Large intestine (tissue), 3 donors: ENCODE results near the gene AGAP1. TPM values are rescaled to one million over a fixed set of nuclear protein-coding genes. Genes with fewer than 3 reads are reported as not detected.
"Not testable (repeated sequence)": the region's sequence is repeated elsewhere in the genome, so short reads cannot be mapped to it uniquely, and the experiment has no call there.

ENCODE experiments used
- DNase-seq, 2 donors: peaks; one replicate each; pipeline versions ENCODE4 v3.0.0 to v3.0.0-alpha.2; 2013
- H3K27ac ChIP-seq: one replicate; pipeline ENCODE4 v1.5.1; 2013; ENCODE audit warnings: low read length
- H3K27me3 ChIP-seq: 2 replicates; pipeline ENCODE4 v1.6.1; 2013; ENCODE audit warnings: low read length; ENCODE audit not compliant: control insufficient read depth, insufficient read depth
- H3K36me3 ChIP-seq: 2 replicates; pipeline ENCODE4 v1.6.1; 2013; ENCODE audit warnings: low read length; ENCODE audit not compliant: control insufficient read depth, insufficient read depth
- H3K4me1 ChIP-seq: one replicate; pipeline ENCODE4 v1.6.1; 2013; ENCODE audit warnings: low read length; ENCODE audit not compliant: control insufficient read depth, insufficient read depth
- H3K4me3 ChIP-seq: one replicate; pipeline ENCODE4 v1.5.1; 2013; ENCODE audit warnings: low read length
- H3K9me3 ChIP-seq: one replicate; pipeline ENCODE4 v1.6.1; 2013; ENCODE audit warnings: mild to moderate bottlenecking, low read depth, low read length, moderate library complexity; ENCODE audit not compliant: control insufficient read depth
- WGBS: methylation state at CpG from one replicate; pipeline ENCODE4 v1.1.5; 2013; ENCODE audit warnings: low lambda C conversion rate; ENCODE audit not compliant: insufficient coverage; 5-methylcytosine and 5-hydroxymethylcytosine counted together
- polyA plus RNA-seq: library from polyadenylated mRNA; unstranded; fragments of 120-200 nt; gene quantifications from one replicate; pipeline ENCODE4 v1.2.1, GENCODE V29; 2013

The AGAP1 gene
- polyA plus RNA-seq, 1 donor = 18.0 TPM

DNA sequence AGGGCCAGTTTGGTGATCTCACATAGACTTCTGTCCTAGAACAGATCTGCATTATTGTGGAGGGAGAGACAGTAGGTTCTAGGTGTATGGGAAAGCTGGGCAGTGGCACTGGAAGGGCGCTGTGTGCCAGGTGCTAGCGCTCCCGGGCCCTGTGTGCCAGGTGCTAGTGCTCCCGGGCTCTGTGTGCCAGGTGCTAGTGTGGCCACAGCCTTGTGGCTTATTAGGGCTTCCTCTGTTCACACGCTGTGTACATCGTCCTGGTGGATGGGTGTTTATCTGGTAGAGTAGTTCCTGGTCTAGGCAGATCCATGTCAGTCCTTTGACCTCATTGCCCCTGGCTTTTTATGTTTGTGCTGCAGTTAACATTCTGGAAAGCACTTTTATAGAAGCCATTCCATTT lies 263.4 kb downstream of the AGAP1 start:
- Histone ChIP-seq H3K27ac (no peak overlapping the region), H3K27me3 (no peaks in the 10 kb centered on the region), H3K4me3 (no peak overlapping the region), H3K9me3 (no peaks in the 10 kb centered on the region), H3K36me3 (peaks cover 25% of the 10 kb centered on the region), H3K4me1 (no peaks in the 10 kb centered on the region)
- WGBS = no CpG with 5 or more reads among the region's 6 CpGs
- no peak for DNase-seq

DNA sequence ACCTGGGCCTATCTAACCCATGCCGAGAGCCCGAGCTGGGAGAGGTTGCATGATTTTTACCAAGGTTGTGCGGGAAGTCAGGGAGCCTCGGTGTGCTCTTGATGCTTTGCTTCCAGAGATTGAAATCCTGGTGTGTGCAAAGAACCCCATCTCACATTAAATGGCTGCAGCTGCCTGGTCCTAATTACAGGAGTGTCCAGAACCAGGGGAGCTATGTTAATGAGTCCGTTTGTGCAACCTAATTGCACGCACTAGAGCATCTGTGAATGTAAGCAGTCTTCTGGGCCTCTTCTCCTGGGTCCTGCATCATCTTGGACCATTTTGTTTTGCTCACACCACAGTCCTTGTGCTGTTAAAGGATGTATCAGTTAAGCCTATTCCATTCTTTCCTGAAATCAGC lies 263.8 kb downstream of the AGAP1 start:
- WGBS = 100% methylated on average over 1 of the region's 6 CpGs

DNA sequence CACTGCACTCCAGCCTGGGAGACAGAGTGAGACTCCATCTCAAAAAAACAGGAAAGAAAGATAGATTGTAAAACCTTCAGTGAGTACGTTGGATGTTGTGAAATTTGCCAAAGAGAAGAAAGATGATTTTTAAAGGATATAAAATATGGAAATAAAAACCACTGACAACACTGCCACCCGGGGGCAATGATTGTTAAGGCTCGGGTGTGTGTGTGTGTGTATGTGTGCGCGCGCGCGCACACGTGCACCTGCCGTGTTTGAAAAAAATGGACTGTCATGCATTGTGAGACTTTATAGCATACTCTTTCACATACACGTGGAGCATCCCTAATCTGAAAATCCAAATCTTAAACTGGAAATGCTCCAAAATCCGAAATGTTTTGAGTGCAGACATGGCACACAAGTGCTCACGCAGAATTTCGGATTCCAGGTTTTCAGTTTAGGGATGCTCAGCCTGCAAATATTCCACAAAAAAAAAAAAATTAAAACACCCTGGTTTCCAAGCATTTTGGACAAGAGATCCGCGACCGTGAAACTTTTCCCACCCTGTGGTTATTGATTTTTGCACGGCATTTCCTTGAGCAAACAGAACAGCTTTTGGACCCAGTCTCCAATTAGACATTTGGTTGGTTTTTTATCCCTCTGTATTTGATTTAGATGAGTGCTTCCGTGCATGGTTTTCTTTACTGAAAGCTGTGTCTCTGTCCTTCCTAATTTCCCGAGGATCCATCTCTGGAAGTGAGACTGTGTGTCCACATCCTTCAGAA lies 269.2 kb downstream of the AGAP1 start:
- DNase-seq = no peak
- H3K4me1 ChIP-seq = peaks cover 4% of the 10 kb centered on the region
- 71% methylated on average over 4 of the region's 20 CpGs for WGBS
- no peak overlapping the region for H3K4me3 ChIP-seq
- H3K27me3 ChIP-seq = no peaks in the 10 kb centered on the region
- H3K27ac ChIP-seq = no peak overlapping the region
- H3K36me3 ChIP-seq = peaks cover 29% of the 10 kb centered on the region
- no peaks in the 10 kb centered on the region for H3K9me3 ChIP-seq

More for the DNA sequence above, 263.8 kb downstream of the AGAP1 start:
- DNase-seq = no peak
- Histone ChIP-seq H3K9me3 (no peaks in the 10 kb centered on the region), H3K4me1 (no peaks in the 10 kb centered on the region), H3K27me3 (no peaks in the 10 kb centered on the region), H3K36me3 (peaks cover 25% of the 10 kb centered on the region), H3K4me3 (no peak overlapping the region), H3K27ac (no peak overlapping the region)

DNA sequence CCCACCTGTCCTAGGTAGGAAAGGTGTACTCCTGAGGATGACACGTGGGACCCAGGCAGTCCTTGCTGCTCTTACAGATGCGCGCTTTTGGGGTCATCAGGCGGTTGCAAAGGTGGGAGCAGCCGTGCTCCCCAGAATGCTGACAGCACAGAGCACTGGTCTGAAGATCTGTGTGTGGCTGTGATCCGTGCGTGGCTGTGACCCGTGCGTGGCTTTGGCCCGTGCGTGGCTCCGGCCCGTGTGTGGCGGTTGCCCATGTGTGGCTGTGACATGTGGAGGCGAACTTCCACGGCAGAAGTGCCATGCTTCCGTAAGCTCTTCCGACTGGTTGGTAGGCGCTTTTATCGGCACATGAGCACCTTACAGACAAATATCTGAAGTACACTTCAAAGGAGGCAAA lies 270.0 kb downstream of the AGAP1 start:
- no peak overlapping the region for H3K4me3 ChIP-seq
- WGBS = no CpG with 5 or more reads among the region's 20 CpGs
- H3K36me3 ChIP-seq = peaks cover 26% of the 10 kb centered on the region
- H3K4me1 ChIP-seq = peaks cover 4% of the 10 kb centered on the region
- no peaks in the 10 kb centered on the region for H3K9me3 ChIP-seq
- no peak for DNase-seq
- no peaks in the 10 kb centered on the region for H3K27me3 ChIP-seq
- H3K27ac ChIP-seq = no peak overlapping the region

DNA sequence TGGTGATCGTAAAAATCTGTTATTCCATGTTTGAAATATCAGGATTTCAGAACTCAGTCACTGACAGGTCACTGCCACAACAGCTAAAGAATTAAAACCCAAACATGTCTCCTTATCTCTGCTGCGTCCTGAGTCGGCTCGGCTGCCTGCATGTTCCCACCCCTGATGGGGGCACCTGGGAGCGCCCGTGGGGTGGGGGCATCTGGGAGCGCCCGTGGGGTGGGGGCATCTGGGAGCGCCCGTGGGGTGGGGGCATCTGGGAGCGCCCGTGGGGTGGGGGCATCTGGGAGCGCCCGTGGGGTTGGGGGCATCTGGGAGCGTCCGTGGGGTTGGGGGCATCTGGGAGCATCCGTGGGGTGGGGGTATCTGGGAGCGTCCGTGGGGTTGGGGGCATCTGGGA lies 270.6 kb downstream of the AGAP1 start:
- H3K27ac ChIP-seq, H3K9me3 ChIP-seq, H3K4me1 ChIP-seq, DNase-seq, H3K27me3 ChIP-seq, H3K4me3 ChIP-seq: not testable (repeated sequence)
- WGBS = no CpG with 5 or more reads among the region's 19 CpGs
- H3K36me3 ChIP-seq = peaks cover 31% of the 10 kb centered on the region

DNA sequence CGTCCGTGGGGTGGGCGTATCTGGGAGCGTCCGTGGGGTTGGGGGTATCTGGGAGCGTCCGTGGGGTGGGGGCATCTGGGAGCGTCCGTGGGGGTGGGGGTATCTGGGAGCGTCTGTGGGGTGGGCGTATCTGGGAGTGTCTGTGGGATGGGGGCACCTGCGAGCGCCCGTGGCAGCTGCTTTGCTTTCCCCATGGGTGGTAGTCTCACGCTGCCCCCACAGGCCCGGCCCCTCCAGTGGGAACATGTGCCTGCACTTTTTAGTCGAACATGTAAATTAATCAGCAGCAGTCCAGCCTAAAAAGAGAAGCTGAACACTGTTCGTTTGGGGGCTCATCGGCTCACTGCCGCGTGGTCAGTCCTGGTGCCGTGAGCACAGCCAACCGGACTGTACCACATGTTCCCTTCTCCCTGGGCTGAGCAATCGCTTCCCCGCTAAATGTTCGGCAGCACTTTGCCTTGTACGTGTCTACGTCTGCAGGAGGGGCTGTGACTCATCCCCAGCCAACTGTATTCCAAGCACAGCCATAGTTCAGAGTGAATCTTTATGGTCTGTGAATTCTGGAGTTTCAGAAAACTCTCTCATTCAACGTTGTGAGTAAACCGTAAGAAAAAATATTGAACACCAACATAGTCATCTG lies 271.5 kb downstream of the AGAP1 start:
- Histone ChIP-seq H3K27ac (no peak overlapping the region), H3K27me3 (no peaks in the 10 kb centered on the region), H3K9me3 (no peaks in the 10 kb centered on the region), H3K36me3 (peaks cover 31% of the 10 kb centered on the region), H3K4me1 (peaks cover 4% of the 10 kb centered on the region), H3K4me3 (no peak overlapping the region)
- no peak for DNase-seq
- 83% methylated on average over 2 of the region's 30 CpGs for WGBS

DNA sequence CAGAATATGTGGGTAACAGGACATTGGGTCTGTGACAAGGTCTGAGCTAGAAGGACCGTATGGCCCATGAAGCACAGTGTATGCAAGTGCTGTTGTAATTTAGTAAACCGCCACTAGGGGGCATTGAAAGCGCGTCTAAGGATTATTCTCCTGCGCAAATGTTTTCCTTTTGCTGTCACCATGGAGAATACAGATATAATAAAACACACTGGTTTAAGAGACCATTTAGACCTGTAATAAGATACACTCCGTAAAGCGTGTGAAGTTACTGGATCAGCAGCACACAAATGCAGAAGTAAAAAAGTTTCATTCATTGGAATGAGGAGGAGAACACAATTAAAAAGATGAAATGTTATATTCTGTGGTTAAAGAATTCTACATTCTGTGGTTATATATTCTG lies 272.4 kb downstream of the AGAP1 start:
- DNase-seq = peak; percentile 75 to 83
- no peaks in the 10 kb centered on the region for H3K9me3 ChIP-seq
- H3K27me3 ChIP-seq = no peaks in the 10 kb centered on the region
- peaks cover 4% of the 10 kb centered on the region for H3K4me1 ChIP-seq
- 0% methylated on average over 2 of the region's 7 CpGs for WGBS
- no peak overlapping the region for H3K27ac ChIP-seq
- H3K4me3 ChIP-seq = no peak overlapping the region
- peaks cover 29% of the 10 kb centered on the region for H3K36me3 ChIP-seq

DNA sequence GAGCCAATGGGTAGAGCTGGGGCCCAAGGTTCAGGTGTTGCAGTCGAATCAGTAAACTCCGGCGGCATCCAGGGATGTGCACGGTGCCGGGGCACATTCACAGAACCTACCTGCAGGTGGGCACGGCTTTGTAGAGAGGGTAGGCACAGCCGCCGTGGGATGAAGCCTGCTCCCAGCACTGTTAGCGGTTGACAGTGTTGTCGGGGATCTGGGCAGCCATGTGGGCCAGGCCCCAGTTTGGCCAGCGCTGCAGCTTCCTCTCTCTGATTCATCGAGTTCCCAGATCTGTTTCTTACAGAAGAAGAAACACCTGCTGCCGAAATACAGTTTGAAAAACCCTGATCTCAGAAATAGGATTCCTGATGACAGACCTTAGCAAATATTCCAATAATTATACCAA lies 274.8 kb downstream of the AGAP1 start:
- Histone ChIP-seq H3K27me3 (no peaks in the 10 kb centered on the region), H3K27ac (no peak overlapping the region), H3K36me3 (peaks cover 26% of the 10 kb centered on the region), H3K4me3 (no peak overlapping the region), H3K9me3 (no peaks in the 10 kb centered on the region), H3K4me1 (peaks cover 4% of the 10 kb centered on the region)
- no peak for DNase-seq
- no CpG with 5 or more reads among the region's 13 CpGs for WGBS

DNA sequence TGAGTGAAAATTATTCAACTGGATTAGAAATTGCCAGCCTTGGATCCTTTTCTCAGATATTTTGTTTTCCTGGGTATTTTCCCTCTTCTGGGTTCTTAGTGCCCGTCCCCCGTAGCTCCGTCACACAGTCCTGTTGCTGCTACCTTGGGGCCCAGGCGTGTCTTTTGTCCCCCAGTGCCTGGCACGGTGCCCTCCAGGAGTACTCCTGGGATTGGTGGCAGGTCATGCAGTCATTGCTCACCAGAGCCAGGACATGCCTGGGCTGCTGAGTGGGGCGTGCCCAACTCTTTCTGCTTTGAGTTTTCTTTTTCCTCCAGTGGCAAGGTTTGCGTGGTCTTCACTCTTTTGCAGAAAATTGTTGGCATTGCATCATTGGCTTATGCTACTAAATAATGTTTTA lies 275.2 kb downstream of the AGAP1 start:
- WGBS = no CpG with 5 or more reads among the region's 7 CpGs
- H3K9me3 ChIP-seq = no peaks in the 10 kb centered on the region
- peaks cover 22% of the 10 kb centered on the region for H3K36me3 ChIP-seq
- H3K27me3 ChIP-seq = no peaks in the 10 kb centered on the region
- no peak overlapping the region for H3K4me3 ChIP-seq
- no peak for DNase-seq
- H3K27ac ChIP-seq = no peak overlapping the region
- H3K4me1 ChIP-seq = peaks cover 4% of the 10 kb centered on the region

DNA sequence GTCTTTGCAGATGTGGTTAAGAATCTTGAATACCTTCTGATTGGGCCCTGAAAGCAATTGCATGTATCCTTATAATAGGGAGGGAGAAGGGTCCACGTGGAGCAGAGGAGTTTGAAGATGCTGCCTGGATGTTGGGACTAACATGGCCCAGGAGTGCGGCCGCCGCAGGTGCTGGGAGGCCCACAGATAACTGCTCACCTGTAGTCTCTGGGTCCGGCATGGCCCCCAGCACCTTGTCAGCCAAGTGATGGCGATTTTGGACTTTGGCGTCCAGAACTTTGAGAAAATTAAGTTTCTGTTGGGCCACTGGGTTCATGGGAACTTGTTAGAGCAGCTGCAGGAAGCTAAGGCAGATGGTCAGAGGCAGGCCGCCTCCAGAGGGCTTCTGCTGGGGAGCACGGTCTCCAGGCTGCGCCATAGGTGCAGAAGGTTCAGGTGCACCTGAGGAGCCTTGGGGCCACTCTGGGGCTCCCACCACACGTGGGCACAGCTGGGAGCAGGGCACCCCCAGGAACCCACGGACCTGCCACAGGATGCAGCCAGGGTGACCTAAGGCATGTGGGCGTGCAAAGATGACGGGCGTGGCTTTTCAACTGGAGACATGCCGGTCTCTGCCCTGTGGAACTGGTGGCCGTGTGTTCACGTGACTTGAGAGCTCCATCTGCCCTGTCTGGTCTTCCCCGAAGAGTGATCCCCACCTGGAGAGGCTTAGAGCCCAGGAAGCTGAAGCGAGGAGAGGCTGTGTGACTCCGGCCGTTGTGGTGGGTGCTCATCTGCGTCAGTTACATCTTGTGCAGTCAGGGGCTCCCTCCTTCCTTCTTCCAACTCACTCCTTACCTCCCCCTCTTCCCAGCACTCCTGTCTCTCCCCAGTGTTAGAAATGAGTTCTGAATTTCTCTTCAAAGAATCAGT lies 277.3 kb downstream of the AGAP1 start:
- H3K9me3 ChIP-seq = no peaks in the 10 kb centered on the region
- DNase-seq = no peak
- H3K36me3 ChIP-seq = peaks cover 19% of the 10 kb centered on the region
- H3K27me3 ChIP-seq = no peaks in the 10 kb centered on the region
- H3K4me1 ChIP-seq = peaks cover 8% of the 10 kb centered on the region
- no peak overlapping the region for H3K4me3 ChIP-seq
- no peak overlapping the region for H3K27ac ChIP-seq
- 100% methylated on average over 1 of the region's 23 CpGs for WGBS
